ENCODE results near the gene GINS3. TPM values are rescaled to one million over a fixed set of nuclear protein-coding genes. Genes with fewer than 3 reads are reported as not detected.

The GINS3 gene
- total RNA-seq, 6 donors from 2014 or later: 1.0 to 4.0 (median 2.9) TPM

DNA sequence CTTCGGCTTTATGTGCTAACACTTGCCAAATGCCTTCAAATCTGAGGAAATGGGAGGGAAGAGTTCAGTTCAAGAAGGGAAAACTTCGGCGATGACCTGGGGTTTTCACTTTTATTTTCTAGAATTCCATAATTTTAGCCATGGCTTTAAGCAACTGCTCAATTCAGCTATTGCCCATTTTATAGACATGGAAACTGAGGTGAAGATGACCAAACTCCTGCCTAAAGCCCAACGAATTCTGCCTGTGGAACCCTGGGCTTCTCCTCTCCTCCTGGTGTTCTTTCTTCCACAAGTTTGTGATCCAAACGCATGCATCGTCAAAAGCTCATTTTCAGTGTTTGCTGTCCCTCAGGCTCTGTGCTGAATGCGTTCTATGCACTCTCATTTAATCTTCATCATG lies 58.3 kb downstream of the GINS3 start:
- 89 to 91% methylated on average over 7 of the region's 7 CpGs for WGBS, 2 donors
- H3K4me1 ChIP-seq: peaks cover 0 to 6% (median 5%) of the 10 kb centered on the region in 4 donors
- DNase-seq (no peak), ATAC-seq (ENCODE audit: low FRiP score in 2 of 2) (no peak)
- TF ChIP-seq EP300 (IDR thresholded peaks at IDR 0.05) (no peak), POLR2AphosphoS5 (IDR thresholded peaks at IDR 0.05) (no peak), POLR2A (IDR thresholded peaks at IDR 0.05) (no peak)
- no peaks in the 10 kb centered on the region for H3K36me3 ChIP-seq
- no peaks in the 10 kb centered on the region for H3K9me3 ChIP-seq
- no peak overlapping the region for H3K4me3 ChIP-seq
- no peaks in the 10 kb centered on the region for H3K27me3 ChIP-seq
- H3K27ac ChIP-seq: no peak overlapping the region

DNA sequence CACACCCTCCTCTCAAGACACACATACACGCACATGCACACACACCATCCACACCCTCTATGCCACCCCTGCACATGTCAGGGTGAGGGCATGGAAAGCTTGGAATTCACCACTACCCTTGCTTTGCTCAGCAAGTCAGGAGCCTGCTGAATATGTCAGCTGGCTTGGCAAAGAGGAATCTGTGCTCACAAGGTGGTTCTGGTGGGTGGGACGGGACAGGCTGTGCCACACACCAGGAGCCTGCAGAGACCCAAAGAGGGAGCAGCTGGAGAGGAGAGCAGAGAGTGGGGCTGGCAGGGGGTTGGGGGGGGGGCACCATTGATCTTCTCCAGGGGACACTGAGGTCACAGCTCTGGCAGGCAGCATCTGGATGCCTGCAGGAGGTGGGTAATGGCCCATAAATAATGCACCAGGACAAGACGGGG lies 59.0 kb downstream of the GINS3 start:
- H3K27me3 ChIP-seq: no peaks in the 10 kb centered on the region
- TF ChIP-seq, protein P1, sequence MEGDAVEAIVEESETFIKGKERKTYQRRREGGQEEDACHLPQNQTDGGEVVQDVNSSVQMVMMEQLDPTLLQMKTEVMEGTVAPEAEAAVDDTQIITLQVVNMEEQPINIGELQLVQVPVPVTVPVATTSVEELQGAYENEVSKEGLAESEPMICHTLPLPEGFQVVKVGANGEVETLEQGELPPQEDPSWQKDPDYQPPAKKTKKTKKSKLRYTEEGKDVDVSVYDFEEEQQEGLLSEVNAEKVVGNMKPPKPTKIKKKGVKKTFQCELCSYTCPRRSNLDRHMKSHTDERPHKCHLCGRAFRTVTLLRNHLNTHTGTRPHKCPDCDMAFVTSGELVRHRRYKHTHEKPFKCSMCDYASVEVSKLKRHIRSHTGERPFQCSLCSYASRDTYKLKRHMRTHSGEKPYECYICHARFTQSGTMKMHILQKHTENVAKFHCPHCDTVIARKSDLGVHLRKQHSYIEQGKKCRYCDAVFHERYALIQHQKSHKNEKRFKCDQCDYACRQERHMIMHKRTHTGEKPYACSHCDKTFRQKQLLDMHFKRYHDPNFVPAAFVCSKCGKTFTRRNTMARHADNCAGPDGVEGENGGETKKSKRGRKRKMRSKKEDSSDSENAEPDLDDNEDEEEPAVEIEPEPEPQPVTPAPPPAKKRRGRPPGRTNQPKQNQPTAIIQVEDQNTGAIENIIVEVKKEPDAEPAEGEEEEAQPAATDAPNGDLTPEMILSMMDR (IDR thresholded peaks at IDR 0.05): no peak
- TF ChIP-seq POLR2AphosphoS5 (IDR thresholded peaks at IDR 0.05) (no peak), POLR2A (IDR thresholded peaks at IDR 0.05) (no peak), EP300 (IDR thresholded peaks at IDR 0.05) (no peak)
- ATAC-seq (ENCODE audit: low FRiP score in 2 of 2) (no peak), DNase-seq (no peak)
- no peak overlapping the region for H3K4me3 ChIP-seq
- no peaks in the 10 kb centered on the region for H3K9me3 ChIP-seq
- no peak overlapping the region for H3K27ac ChIP-seq
- WGBS, 2 donors: 67 to 84% methylated on average over 3 of the region's 3 CpGs
- peaks cover 3 to 7% (median 5%) of the 10 kb centered on the region in 4 donors for H3K4me1 ChIP-seq
- H3K36me3 ChIP-seq: no peaks in the 10 kb centered on the region

DNA sequence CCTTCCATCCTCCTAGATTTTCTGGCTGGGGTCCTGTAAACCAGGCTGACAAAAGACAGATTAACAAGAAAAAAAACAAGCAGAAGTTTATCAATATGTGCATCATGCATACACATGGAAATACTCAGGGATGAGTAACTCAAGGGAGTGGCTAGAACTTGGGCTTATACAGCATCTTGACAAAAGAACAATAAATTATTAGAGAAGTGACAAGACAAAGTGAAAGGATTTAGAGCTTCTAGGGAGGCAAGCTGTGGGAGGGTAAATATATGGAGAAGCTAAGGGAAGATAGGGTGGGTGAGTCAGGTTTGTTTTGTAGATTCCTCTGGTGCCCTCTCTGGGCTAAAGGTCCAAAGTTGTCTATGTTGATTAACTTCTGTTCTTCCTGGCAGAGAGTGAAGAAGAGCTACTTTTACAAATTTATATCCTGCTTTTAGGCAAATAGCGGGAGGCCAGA lies 59.7 kb downstream of the GINS3 start:
- no peak for DNase-seq
- 91 to 100% methylated on average over 1 of the region's 1 CpG for WGBS, 2 donors

DNA sequence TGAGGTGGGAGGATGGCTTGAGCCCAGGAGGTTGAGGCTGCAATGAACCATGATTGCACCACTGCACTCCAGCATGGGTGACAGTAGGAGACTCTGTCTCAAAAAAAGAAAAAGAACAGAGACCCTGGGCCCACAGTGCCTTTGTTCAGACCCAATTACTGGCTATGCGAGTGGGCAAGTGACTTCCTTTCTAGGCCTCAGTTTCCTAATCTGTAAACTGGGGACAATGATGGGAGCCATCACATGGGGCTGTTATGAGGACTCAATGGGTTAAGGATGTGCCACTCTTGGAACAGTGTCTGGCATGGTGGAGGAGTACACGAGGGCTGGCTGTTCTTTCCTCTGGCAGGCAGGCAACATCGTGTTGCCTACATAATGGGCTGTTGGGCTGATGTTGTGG lies 60.4 kb downstream of the GINS3 start:
- Histone ChIP-seq H3K27ac (no peak overlapping the region), H3K4me1 (peaks cover 6 to 9% (median 8%) of the 10 kb centered on the region in 4 donors), H3K9me3 (no peaks in the 10 kb centered on the region), H3K27me3 (no peaks in the 10 kb centered on the region), H3K36me3 (no peaks in the 10 kb centered on the region), H3K4me3 (no peak overlapping the region)
- ATAC-seq (ENCODE audit: low FRiP score in 2 of 2) (no peak), DNase-seq (no peak)
- 92 to 100% methylated on average over 3 of the region's 3 CpGs for WGBS, 2 donors
- TF ChIP-seq POLR2A (IDR thresholded peaks at IDR 0.05): no peak
- TF ChIP-seq POLR2AphosphoS5 (IDR thresholded peaks at IDR 0.05): no peak
- TF ChIP-seq, protein P1 (IDR thresholded peaks at IDR 0.05): no peak
- TF ChIP-seq EP300 (IDR thresholded peaks at IDR 0.05): no peak

More for the DNA sequence above, 59.7 kb downstream of the GINS3 start:
- H3K27me3 ChIP-seq: no peaks in the 10 kb centered on the region
- H3K4me3 ChIP-seq: no peak overlapping the region
- peak in 1 of 2 donors; percentile 47 for ATAC-seq (ENCODE audit: low FRiP score in 2 of 2)
- H3K27ac ChIP-seq: no peak overlapping the region
- TF ChIP-seq POLR2A (IDR thresholded peaks at IDR 0.05) (no peak), POLR2AphosphoS5 (IDR thresholded peaks at IDR 0.05) (no peak), EP300 (IDR thresholded peaks at IDR 0.05) (no peak)
- TF ChIP-seq, protein P1 (IDR thresholded peaks at IDR 0.05): no peak
- H3K9me3 ChIP-seq: no peaks in the 10 kb centered on the region
- peaks cover 4 to 7% (median 5%) of the 10 kb centered on the region in 4 donors for H3K4me1 ChIP-seq
- H3K36me3 ChIP-seq: no peaks in the 10 kb centered on the region

DNA sequence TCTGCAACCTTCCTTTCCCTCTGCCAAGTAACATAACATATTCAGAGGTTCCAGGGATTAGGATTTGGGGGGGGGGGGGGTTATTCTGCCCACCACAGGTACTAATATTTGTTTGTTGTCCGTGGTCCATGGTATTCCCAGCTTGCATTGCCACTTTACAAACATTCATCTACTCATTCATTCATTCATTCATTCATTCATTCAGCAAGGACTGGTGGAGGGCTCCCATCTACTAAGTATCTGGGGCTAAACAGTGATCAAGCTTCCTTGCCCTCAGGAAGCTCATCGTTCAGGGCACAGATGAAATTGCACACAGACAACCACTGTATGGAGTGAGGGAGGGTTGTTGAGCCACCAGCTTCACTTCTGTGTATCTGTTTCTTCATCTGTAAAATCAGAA lies 61.9 kb downstream of the GINS3 start:
- Histone ChIP-seq H3K9me3 (no peaks in the 10 kb centered on the region), H3K27ac (no peak overlapping the region), H3K36me3 (no peaks in the 10 kb centered on the region), H3K4me1 (peaks cover 6 to 9% (median 8%) of the 10 kb centered on the region in 4 donors), H3K27me3 (no peaks in the 10 kb centered on the region), H3K4me3 (no peak overlapping the region)
- DNase-seq: no peak
- 81 to 87% methylated on average over 2 of the region's 2 CpGs for WGBS, 2 donors
- TF ChIP-seq, protein P1 (IDR thresholded peaks at IDR 0.05): no peak
- TF ChIP-seq EP300 (IDR thresholded peaks at IDR 0.05) (no peak), POLR2AphosphoS5 (IDR thresholded peaks at IDR 0.05) (no peak), POLR2A (IDR thresholded peaks at IDR 0.05) (no peak)
- no peak for ATAC-seq (ENCODE audit: low FRiP score in 2 of 2)

Measured in upper lobe of left lung (tissue), 6 donors.